NCI-H2081 (cell line): ENCODE results near the gene ZNF550.
"Not testable (repeated sequence)": the region's sequence is repeated elsewhere in the genome, so short reads cannot be mapped to it uniquely, and the experiment has no call there.

Experiments used
- DNase-seq, 2 experiments: peaks; one replicate each; lab custom pipeline; 2025; lab: John Stamatoyannopoulos, UW

Gene ZNF550

GRCh38 chr19:57527136-57527881 lies 32.4 kb downstream of the ZNF550 start, which contains the start of gene ZNF549:
ZNF549 (plus strand) TSS chr19:57527356; CDS start chr19:57527574, 218 bp downstream.
- DNase-seq = peak; percentile 94 to 97

- not testable (repeated sequence) for DNase-seq
These were observed 41.6 kb downstream of the ZNF550 start for GRCh38 chr19:57518021-57518420.

GRCh38 chr19:57515255-57515654 lies 44.4 kb downstream of the ZNF550 start:
- DNase-seq = no peak

GRCh38 chr19:57512845-57513244 lies 46.8 kb downstream of the ZNF550 start:
- no peak for DNase-seq

GRCh38 chr19:57511484-57511883 lies 48.2 kb downstream of the ZNF550 start:
- no peak for DNase-seq

GRCh38 chr19:57506163-57506562 lies 53.5 kb downstream of the ZNF550 start:
- DNase-seq = no peak

- not testable (repeated sequence) for DNase-seq
These were observed 59.3 kb downstream of the ZNF550 start for GRCh38 chr19:57500400-57500799.

GRCh38 chr19:57499680-57500395 lies 59.8 kb downstream of the ZNF550 start, which contains the start of gene ZNF773:
ZNF773 (plus strand) TSS chr19:57499938; CDS start chr19:57500081, 143 bp downstream.
- DNase-seq = peak; percentile 89 to 95

- DNase-seq = not testable (repeated sequence)
These were observed 60.4 kb downstream of the ZNF550 start for GRCh38 chr19:57499332-57499679.

GRCh38 chr19:57488299-57488644 lies 71.4 kb downstream of the ZNF550 start:
- DNase-seq = not testable (repeated sequence)

- peak; percentile 83 to 95 for DNase-seq
These were observed 72.0 kb downstream of the ZNF550 start, which contains the start of gene ZNF419 for GRCh38 chr19:57487477-57488298. ZNF419 (plus strand) TSS chr19:57487750; CDS start chr19:57487951, 201 bp downstream.
